Prostate gland (tissue), 2 donors: ENCODE results near the gene APOBEC4. TPM values are rescaled to one million over a fixed set of nuclear protein-coding genes. Genes with fewer than 3 reads are reported as not detected.
"Not testable (repeated sequence)": the region's sequence is repeated elsewhere in the genome, so short reads cannot be mapped to it uniquely, and the experiment has no call there.

Source experiments
- DNase-seq: peaks from one replicate; pipeline ENCODE4 v3.0.0-alpha.2; 2019; ENCODE audit warnings: low spot score
- H3K27ac ChIP-seq, 2 donors: fragments of 200-600 bp; sonication (generic); 2 replicates each; pipeline ENCODE4 v1.5.1; 2017 to 2019
- H3K27me3 ChIP-seq: fragments of 200-600 bp; sonication (generic); replicated peaks from 2 replicates; pipeline ENCODE4 v1.5.1; 2019; ENCODE audit not compliant: insufficient read depth
- H3K36me3 ChIP-seq, 2 donors: fragments of 200-600 bp; sonication (generic); 1 replicate in 1 of 2; 2 replicates in 1 of 2; pipeline versions ENCODE4 v1.5.1 to v1.8.1; 2017 to 2019
- H3K4me1 ChIP-seq: fragments of 200-600 bp; sonication (generic); replicated peaks from 2 replicates; pipeline ENCODE4 v1.5.1; 2019
- H3K4me3 ChIP-seq, 2 donors: fragments of 200-600 bp; sonication (generic); 2 replicates each; pipeline ENCODE4 v1.5.1; 2017 to 2019
- H3K9me3 ChIP-seq: fragments of 200-600 bp; sonication (generic); 2 replicates; pipeline ENCODE4 v1.5.1; 2017
- CTCF ChIP-seq, 4 experiments: fragments of 200-600 bp in 2 of 4; fragments of 450-650 bp in 2 of 4; sonication (generic) in 2 of 4; IDR thresholded peaks; 1 replicate in 3 of 4; 2 replicates in 1 of 4; pipeline ENCODE4 v1.5.1; 2016 to 2019; ENCODE audit warnings: antibody characterized with exemption in 4 of 4, mild to moderate bottlenecking in 2 of 4, moderate library complexity in 2 of 4
- POLR2A ChIP-seq: fragments of 450-650 bp; IDR thresholded peaks from one replicate; pipeline ENCODE4 v1.6.1; 2016; ENCODE audit warnings: antibody characterized with exemption, mild to moderate bottlenecking
- POLR2AphosphoS5 ChIP-seq: sonication (generic); formaldehyde crosslinking; IDR thresholded peaks from one replicate; pipeline ENCODE4 v1.6.1; 2017; ENCODE audit warnings: antibody characterized with exemption
- WGBS: methylation state at CpG from one replicate; pipeline ENCODE4 v1.1.5; 2018; 5-methylcytosine and 5-hydroxymethylcytosine counted together
- intact Hi-C: fragments of 100-400 bp; cut with DNase I; formaldehyde crosslinking; loops from one replicate; pipeline ENCODE4 v1.14.2; 2022
- total RNA-seq, 2 donors: library from RNA; depleted of rRNA; stranded (reverse); fragments of >200 nt; gene quantifications; one replicate each; pipeline ENCODE4 v1.1.0, GENCODE V29; 2016

APOBEC4 gene
- total RNA-seq, 2 donors from 2014 or later: 0.34 TPM; not detected in 1

- TF ChIP-seq POLR2AphosphoS5: peak; percentile 67
- DNase-seq, H3K9me3 ChIP-seq, H3K27me3 ChIP-seq, H3K4me3 ChIP-seq, H3K36me3 ChIP-seq, H3K4me1 ChIP-seq: not testable (repeated sequence)
- H3K27ac ChIP-seq: peak overlapping the region in 1 of 2 donors; percentile 44
- 7% methylated on average over 3 of the region's 3 CpGs for whole genome bisulfite sequencing
- intact Hi-C loops: loop anchor here (10.0 kb wide), 1 partner anchor 661 kb away; no protein-coding TSS in a partner anchor
These were observed 26.9 kb downstream of the APOBEC4 start for GRCh38 chr1:183626236-183626635.

- H3K27ac ChIP-seq: no peak overlapping the region
- DNase-seq: peak; percentile 39
- H3K27me3 ChIP-seq: no peaks in the 10 kb centered on the region
- H3K4me3 ChIP-seq: no peak overlapping the region
- intact Hi-C loops: loop anchor here (5.0 to 10.0 kb wide), 2 partner anchors 151 to 658 kb away; partner anchors contain the start of gene SMG7
- WGBS: 61% methylated on average over 10 of the region's 10 CpGs
- H3K4me1 ChIP-seq: peaks cover 5% of the 10 kb centered on the region
- no peaks in the 10 kb centered on the region for H3K36me3 ChIP-seq
- no peak for TF ChIP-seq POLR2A
- TF ChIP-seq POLR2AphosphoS5: no peak
- TF ChIP-seq CTCF (IDR thresholded peaks at IDR 0.05): peak; percentile 13 to 58 (median 38)
- no peaks in the 10 kb centered on the region for H3K9me3 ChIP-seq
These were observed 30.0 kb downstream of the APOBEC4 start for GRCh38 chr1:183622884-183623785.

- no peak for TF ChIP-seq CTCF (IDR thresholded peaks at IDR 0.05)
- TF ChIP-seq POLR2A: no peak
- TF ChIP-seq POLR2AphosphoS5: no peak
- 86% methylated on average over 1 of the region's 1 CpG for WGBS
- Histone ChIP-seq H3K27me3 (no peaks in the 10 kb centered on the region), H3K36me3 (no peaks in the 10 kb centered on the region), H3K27ac (no peak overlapping the region), H3K4me3 (no peak overlapping the region), H3K4me1 (peaks cover 5% of the 10 kb centered on the region), H3K9me3 (no peaks in the 10 kb centered on the region)
- intact Hi-C loops: loop anchor here (5.0 to 10.0 kb wide), 2 partner anchors 150 to 657 kb away; partner anchors contain the start of gene SMG7
- DNase-seq: no peak
These were observed 31.1 kb downstream of the APOBEC4 start for GRCh38 chr1:183622013-183622412.

GRCh38 chr1:183620311-183620710 lies 32.8 kb downstream of the APOBEC4 start:
- TF ChIP-seq POLR2AphosphoS5 (no peak), CTCF (IDR thresholded peaks at IDR 0.05) (no peak), POLR2A (no peak)

GRCh38 chr1:183619781-183620180 lies 33.3 kb downstream of the APOBEC4 start:
- no peaks in the 10 kb centered on the region for H3K4me1 ChIP-seq
- DNase-seq: no peak
- H3K4me3 ChIP-seq: no peak overlapping the region
- 75% methylated on average over 1 of the region's 1 CpG for WGBS
- TF ChIP-seq CTCF (IDR thresholded peaks at IDR 0.05) (no peak), POLR2A (no peak), POLR2AphosphoS5 (no peak)
- no peaks in the 10 kb centered on the region for H3K9me3 ChIP-seq
- H3K27ac ChIP-seq: no peak overlapping the region
- H3K36me3 ChIP-seq: no peaks in the 10 kb centered on the region
- intact Hi-C loops: loop anchor here (5.0 to 10.0 kb wide), 2 partner anchors 147 to 655 kb away; partner anchors contain the start of gene SMG7
- no peaks in the 10 kb centered on the region for H3K27me3 ChIP-seq

More at GRCh38 chr1:183620311-183620710, 32.8 kb downstream of the APOBEC4 start:
- no peaks in the 10 kb centered on the region for H3K27me3 ChIP-seq
- intact Hi-C loops: loop anchor here (5.0 to 10.0 kb wide), 2 partner anchors 148 to 656 kb away; partner anchors contain the start of gene SMG7
- H3K9me3 ChIP-seq: no peaks in the 10 kb centered on the region
- H3K36me3 ChIP-seq: no peaks in the 10 kb centered on the region
- no peak overlapping the region for H3K4me3 ChIP-seq
- H3K27ac ChIP-seq: no peak overlapping the region
- WGBS: 54% methylated on average over 2 of the region's 2 CpGs
- no peaks in the 10 kb centered on the region for H3K4me1 ChIP-seq
- no peak for DNase-seq

GRCh38 chr1:183618202-183618601 lies 34.9 kb downstream of the APOBEC4 start:
- H3K4me3 ChIP-seq, DNase-seq, H3K27ac ChIP-seq, intact Hi-C loops, H3K4me1 ChIP-seq, H3K27me3 ChIP-seq, H3K36me3 ChIP-seq, H3K9me3 ChIP-seq: not testable (repeated sequence)
- 68% methylated on average over 5 of the region's 5 CpGs for WGBS

GRCh38 chr1:183612975-183613374 lies 40.1 kb downstream of the APOBEC4 start:
- H3K27me3 ChIP-seq, H3K4me1 ChIP-seq, H3K27ac ChIP-seq, DNase-seq, H3K36me3 ChIP-seq, H3K4me3 ChIP-seq, intact Hi-C loops, H3K9me3 ChIP-seq: not testable (repeated sequence)
- WGBS: 97% methylated on average over 3 of the region's 3 CpGs
